GM18520 (cell line): ENCODE results near the gene FGF4.

Experiments
- ATAC-seq: cut with Tn5 transposase; IDR thresholded peaks from one replicate; pipeline ENCODE4 v1.9.1; 2021; ENCODE audit not compliant: unreplicated experiment

Gene FGF4

DNA sequence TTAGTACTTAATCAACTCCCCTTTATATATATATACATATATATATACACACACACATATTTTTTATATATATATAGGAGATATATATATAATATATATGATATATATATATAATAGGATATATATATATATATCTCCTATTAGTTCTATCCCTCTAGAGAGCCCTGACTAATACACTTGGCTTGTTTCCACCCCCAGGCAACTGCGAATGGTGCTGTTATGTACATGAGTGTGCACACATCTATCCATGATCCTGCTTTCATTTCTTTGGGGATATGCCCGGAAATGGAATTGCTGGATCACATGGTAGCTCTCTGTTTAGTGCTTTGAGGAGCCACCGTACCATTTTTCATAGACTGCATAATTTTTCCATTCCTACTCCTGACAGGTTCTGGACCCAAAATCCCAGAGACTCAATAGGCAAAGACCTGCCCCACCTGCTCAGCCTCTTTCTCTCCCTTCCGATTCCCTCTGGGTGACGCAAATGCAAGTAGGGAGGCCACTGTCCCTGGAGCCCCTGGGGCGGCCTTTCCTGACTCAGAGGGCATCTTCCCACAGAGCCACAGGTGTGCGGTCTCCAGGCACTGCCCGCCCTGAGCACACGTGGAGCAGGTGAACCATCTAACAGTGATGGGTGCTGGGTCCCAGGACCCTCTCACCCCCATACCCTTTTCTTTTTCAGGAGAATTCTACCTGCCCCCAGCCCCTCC lies 32.1 kb upstream of the FGF4 start:
- ATAC-seq: no peak

DNA sequence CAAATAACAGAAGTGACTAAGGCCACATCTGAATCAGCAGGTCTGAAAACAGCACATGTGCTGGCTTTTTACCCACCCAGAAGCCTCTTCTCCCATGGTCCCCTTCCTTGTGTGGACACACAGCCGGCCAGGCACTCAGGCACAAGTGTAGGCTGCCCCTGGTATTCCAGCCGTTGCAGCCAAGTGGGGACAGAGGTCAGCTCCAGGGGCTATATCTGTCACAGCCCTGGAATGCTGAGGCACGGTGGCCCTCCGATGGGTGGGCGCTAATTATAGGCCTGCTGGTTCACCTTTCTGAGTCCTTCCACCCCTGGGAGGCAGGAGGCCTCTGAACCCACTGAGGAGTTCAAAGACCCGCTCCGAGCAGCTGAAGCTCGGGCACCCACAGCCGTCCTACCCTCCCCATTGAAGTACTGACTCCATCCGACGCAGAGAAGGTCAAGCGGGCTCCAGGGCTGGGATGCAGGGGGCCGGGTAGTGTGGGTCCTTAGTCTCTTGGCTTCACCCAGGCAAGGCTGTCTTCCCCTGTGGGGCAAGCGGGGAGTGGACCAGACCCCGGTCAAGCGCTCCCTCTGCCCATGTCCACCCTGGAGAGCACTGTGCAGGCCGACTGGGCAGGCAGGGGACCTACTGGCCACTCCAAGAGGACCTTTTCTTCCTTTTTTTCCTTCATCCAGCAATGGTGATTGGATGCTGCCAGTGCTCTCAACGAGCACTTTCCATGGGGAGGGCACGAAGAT lies 29.8 kb upstream of the FGF4 start:
- ATAC-seq: no peak

DNA sequence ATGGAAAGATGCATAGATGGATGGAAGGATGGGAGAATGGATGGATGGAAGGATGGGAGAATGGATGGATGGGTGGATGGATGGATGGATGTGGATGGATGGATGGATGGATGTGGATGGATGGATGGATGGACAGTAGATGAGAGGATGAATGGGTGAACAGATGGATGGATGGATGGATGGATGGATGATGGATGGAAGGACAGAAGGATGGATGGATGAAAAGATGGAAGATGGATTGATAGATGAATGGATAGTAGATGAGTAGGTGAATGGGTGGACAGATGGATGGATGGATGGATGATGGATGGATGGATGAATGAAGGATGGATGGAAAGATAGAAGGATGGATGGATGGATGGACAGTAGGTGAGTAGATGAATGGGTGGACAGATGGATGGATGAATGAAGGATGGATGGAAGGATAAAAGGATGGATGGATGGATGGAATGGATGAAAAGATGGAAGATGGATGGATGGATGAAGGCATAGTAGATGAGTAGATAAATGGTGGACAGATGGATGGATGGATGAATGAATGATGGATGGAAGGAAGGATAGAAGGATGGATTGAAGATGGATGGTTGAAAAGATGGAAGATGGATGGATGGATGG lies 28.6 kb upstream of the FGF4 start:
- no peak for ATAC-seq

DNA sequence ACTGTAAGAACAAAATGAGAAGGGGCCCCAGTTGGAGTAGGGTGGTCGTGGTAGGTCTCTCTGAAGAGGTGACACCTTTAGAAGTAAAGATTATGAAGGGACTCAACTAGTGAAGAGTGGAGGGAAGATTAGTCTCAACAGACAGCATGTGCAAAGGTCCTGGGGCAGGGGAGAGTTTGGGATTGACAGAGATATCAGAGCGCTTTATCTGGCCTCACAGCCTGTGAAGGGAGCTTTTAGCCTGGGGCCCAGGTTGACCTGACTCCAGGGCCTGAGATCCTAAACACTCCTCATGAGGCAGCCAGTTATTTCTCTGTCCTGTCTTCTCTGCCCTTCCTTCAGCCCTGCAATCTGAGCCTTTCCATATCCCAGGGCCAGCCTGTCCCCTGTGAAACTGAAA lies 27.9 kb upstream of the FGF4 start:
- ATAC-seq: no peak

DNA sequence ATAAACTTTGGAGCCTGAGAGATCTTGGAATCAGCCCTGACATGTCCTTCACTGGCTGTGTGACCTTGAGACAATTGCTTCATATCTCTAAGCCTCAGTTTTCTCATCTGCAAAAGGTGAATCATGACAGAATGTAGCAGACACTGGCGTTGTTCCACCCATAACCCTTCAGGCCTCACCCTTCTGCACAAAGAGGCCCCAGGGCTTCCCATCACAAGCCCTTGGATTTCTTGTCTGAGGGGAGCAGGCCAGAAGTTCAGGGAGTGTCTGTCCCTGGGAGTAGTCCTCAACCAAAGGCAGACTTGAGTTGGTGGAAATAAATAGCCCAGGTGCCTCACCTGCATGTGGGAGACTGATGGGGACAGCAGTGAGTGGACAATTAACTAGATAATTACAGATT lies 27.4 kb upstream of the FGF4 start:
- no peak for ATAC-seq

DNA sequence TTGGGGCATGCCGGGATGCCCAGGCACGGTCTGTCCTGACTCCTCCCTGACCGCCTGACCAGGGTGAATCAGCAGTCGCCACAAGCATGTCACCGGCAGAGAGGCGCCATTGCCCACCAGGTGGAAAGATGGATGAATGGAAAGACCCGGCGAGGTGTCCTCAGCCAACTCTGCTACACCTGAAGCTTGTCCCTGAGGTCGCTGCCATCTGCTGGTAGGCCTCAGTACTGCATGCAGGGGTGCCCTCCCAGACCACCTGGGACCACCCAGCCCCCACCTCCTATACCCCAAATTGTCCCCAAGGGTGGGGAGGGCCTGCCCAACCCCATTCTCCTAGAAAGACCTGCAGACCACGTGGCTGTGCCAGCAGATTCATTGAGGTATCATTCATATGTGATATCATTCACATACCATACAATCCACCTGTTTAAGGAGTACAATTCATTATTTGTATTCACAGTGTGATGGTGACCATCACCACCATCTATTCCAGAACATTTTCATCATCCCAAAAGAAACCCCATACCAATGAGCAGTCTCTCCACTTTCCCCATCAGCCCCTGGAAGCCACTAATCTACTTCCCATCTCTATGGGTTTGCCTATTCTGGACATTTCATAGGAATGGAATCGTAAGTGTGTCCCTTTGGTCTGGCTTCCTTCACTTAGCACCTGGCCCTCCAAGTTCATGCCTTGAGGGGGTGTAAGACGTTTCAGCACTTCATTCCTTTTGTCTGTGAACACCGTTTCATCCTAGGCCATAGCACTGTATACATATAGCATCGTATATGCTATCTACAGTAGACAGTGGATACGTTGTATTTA lies 26.6 kb upstream of the FGF4 start:
- ATAC-seq: no peak

DNA sequence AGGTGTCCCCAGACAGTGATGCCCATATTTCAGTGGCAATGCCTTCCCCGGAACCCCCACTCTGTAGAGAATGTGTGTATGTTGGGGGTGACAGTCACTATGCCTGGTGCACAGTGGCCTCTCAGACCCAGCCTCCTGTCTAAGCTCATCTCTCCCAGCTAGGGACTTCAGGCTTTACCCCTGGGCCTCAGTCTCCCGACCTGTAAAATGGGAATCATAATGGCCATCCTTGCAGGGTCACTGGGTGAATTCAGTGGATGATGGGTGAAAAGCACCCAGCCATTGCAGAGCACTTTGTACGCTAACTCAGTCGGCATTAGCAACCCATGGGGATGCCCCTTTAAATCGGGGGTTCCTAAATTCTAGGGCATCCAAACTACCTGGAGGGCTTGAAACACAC lies 25.1 kb upstream of the FGF4 start:
- ATAC-seq: no peak

DNA sequence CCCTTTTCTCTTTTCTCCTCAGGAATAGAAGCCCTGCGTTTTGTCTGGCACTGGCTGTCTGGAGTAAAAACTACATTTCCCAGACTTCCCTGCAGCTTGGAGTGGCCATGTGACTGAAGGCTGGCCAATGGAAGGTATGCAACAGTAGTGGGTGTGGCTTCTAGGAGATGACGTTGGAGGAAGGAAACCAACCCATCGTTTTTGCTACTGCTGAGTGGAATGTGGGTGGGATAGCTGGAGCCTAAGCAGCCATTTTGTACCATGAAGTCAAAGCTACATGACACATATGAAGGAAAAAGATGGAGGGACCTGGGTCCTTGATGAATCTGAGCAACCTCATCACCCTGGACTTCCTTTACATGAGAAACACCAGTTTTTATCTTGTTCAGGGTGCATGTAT lies 24.4 kb upstream of the FGF4 start:
- ATAC-seq: no peak

DNA sequence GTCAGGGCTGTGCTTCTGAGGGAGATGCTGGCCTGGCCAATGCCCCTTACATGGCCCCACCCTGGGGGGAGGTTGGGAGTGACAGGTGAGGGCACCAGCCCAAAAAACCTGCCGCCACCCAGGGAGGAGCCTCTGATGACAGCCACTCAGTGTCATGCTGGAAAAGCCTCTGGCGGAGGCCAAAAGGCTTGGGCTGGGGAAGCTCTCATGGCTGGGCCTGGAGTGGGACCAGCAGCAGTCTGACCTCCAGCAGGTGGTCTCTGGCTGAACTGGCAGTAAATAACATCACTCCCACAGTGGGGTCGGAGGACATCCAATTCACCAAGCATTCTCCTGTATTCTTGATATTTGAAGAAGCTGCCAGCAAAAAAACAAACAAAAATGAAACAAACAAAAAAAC lies 24.0 kb upstream of the FGF4 start:
- no peak for ATAC-seq

DNA sequence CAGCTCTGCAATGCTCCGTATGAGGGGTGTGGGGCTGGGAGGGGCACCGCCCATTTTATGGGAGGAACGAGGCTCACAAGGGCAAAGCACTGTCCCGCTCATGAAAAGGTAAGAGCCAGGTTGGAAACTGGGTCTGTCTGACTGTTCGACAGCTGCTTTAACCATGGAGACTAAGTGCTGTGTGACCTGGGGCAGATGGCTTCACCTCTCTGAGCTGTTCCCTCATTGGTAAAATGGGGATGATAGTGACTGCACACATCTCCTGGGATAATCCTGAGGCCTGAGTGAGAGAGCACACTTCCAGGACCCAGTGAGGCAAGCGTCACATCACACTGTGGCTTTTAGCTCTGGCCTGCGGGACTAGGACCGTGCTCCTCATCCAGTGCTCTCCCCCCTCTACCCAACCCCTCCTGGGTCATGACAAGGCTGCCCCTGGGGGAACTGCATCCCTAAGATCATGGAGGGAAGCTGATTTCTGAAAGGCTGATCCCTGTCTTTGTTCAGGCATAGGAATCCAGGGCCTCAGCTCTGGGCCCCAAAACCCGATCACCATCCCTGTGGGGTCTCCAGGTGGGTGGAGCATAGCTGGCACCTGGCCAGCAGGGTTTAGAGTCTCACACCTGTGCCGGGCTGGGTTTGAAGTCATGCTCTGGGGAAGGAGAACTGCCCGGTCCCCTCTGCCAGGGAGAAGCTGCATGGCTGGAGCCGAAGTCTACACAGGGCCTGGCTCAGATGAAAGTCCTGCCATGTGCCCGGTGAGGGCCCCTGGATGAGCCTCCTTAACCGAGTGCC lies 22.8 kb upstream of the FGF4 start:
- no peak for ATAC-seq

DNA sequence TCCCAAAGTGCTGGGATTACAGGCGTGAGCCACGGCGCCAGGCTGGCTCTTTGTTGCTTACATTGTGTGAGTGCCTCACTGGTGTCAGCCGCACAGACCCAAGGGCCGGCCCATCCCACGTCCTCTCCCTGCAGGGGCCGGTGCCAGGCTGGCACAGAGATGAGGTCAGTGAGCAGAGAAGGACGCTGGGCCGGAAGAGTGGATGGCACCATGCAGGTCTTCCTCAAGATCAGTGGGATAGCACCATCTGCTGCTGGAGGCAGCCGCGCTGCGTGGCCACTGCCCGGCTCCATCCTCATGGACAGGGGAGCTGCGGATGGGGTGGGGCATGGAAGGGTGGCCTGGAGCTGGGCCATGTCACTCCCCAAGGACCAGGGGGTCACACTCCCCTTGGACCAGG lies 22.0 kb upstream of the FGF4 start:
- no peak for ATAC-seq

DNA sequence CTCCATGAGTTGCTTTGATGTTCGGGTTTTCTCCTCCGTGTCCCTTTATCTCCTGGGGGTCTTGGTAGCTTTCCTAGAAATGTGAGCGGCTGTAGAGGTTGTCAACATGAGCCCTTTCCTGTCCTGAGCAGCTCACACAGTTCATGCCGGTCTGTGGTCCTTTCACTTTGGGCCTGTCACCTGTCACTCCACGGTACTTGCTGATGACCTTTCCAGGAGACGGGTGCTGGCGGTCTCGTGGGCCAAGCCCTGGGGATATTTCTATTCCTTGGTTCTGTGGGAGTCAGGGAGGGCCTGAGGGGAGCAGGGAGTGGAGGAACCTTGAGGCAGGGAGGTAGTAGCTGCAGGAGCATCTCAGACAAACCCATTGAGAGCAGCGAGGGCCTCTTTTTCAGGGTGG lies 20.9 kb upstream of the FGF4 start:
- no peak for ATAC-seq

DNA sequence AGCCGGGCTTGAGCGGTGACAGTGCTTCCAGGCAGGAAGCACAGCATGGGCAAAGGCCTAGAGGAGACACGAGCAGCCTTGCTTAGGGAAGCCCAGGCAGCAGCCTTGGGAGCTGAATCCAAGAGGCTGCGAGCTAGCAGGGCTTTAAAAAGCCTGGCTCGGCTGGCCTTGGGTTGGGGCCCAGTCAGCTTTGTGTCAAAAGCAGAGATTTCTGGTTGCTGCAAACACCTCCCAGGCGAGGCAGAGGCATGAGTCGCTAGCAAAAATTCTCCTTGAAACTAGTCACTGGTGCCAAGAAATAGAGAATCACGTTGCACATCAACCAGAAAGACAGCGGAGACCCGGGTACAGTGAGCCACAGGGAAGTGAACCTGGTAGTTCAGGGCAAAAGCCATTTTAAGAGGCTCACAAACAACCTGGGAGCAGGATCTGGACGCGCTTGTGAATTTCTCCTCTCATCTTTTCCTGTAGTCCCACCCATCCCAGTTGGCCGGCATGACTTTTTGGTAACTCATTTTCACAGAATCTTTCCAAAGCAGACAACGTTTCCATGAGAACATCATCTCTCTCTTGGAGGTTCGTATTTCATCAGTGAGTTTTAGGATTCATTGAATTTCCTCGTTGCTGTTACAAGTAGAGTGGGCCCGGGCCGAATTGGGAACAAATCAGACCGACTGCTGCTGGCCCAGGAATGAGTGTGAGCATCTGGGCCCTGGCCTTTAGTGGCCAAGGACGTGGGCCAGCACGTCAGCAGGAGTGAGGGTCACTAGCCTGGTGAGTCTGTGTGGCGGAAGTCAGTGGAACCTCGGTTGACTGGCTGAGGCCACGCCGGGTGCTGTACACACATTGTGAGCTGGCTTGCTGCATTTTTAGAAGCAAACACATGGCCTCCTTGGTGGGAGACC lies 16.4 kb upstream of the FGF4 start:
- ATAC-seq: no peak

DNA sequence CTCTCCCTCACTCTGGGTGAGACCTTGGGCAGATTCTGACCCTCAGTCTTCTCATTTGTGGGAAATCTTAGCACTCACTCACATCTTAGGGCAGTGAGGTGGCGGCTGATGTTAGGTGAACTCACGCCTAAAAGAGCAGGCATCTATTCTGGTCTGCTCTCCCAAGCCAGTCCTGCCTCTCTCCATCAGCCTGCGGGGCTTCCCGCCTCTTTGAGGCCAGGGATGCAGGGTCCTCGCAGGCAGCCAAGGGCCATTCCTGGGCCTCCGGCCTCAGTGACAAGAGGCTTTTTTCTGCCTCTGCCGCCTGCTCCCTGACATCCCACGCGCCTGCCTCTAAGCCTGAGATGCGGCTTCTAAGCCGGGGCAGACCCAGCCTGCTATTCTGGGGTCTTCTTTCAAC lies 13.8 kb upstream of the FGF4 start:
- no peak for ATAC-seq

DNA sequence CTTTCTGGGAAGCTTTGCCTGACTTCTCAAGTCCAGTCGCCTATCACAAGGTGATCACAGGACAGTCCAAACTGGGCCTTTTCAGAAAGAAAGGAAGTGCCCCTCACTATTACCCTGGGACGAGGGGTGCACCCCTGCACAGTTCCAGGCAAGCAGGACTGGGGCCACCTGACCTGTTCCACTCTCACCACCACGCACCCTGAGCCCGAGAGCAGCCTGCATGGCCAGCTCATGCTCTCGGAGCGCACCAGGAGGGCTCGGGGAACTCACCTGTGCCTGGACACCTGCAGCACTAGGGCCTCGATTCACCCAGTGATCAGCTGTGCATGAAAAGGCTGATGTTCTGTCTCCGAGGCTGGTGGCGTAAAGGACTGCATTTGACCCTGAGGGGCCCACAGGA lies 12.8 kb upstream of the FGF4 start:
- ATAC-seq: no peak

DNA sequence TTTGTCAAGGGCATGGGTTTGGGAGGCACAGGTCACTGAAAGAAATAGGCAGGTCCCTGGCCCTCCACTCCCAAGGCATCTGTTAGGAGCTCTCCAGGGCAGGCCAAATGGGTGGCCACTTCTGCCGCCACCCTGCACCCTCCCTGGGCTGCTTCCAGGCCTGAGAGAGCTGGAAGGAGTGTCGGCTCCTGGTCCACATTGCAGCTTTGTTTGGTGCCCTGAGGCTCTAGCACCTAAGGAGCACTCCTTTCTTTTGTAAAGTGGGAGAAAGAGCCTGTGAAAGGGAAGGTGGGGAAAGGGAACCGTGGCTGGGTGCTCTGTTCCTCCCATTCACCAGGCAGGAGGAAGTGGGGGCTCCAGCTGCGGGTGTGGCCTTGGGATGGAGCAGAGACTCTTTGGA lies 12.3 kb upstream of the FGF4 start:
- ATAC-seq: no peak

DNA sequence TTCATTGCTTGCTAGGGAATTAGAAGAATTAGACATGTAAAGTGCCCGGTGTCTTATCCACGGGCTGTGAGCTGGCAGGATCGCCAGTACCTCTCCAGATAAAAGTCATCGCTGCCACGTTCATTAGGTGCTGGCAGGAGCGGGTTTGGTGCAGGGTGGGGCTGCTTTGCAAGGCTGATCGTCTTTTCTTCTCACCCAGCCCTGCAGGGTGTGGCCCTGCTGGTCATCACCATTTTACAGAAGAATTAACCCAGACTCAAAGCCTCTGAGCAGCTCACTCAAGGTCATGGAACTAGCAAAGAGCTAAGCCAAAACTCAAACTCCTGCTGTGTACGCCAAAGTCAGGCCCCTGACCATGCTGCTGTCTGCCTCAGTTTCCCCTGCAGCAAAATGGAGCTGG lies 6.1 kb upstream of the FGF4 start:
- no peak for ATAC-seq

DNA sequence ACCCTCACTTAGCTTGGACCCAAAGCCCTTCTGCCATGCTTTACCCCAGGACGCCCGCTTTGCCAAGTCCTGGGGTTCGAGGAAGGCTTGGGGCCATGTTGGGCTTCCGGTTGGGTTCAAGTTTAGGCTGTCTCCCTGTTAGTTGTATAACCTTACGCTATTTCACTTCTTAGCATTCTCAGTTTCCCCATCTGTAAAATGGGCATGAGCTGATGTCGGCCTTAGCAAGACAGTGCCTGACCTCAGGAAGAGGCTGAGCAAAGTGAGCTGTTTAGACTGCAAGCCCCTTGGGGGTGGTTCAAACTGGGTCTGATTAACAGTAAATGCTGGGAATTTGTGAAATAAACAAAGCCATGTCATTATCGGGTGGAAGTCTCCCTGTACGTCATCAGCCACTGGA lies 3.2 kb upstream of the FGF4 start:
- ATAC-seq: no peak

DNA sequence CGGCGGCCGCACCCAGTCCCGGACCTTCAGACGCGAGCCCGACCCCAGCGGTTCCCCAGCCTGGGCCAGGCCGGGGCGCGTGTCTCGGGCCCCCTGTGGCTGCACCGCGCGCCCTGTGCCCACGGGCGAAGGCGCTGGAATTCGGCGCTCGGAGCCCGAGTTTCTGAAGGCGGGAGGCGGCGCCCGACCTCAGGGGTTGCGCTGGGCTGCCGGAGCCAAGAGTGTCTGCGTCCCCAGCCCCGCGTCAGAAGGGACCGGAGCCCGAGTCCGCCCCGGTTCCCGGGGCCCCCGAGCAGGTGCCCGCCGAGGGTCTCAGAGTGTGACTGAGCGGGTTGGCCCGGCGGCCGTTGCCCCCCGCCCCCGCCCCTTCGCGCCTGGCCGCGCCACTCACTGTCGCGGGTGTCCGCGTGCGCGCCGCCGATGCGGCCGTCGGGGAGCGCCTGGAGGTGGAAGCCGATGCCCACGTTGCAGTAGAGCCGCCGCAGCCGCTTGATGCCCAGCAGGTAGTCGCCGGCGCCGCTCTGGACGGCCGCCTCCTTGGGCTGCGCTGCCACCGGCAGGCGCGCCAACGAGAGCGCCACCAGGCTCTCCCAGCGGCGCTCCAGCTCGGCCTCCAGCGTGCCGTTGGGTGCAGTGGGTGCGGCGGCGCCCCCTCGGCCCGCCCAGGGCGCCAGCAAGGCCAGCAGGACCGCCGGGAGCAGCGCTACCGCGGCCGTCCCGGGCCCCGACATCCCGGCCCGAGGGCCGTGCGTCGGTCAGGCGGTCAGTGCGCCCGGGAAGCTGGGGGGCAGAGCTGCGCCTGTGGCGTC lies 583 bp downstream of the FGF4 start:
- no peak for ATAC-seq
